GM19467 (cell line): ENCODE results near the gene SF3B2.
"Not testable (repeated sequence)": the region's sequence is repeated elsewhere in the genome, so short reads cannot be mapped to it uniquely, and the experiment has no call there.

Experiments
- ATAC-seq: cut with Tn5 transposase; IDR thresholded peaks from one replicate; pipeline ENCODE4 v1.9.1; 2021; ENCODE audit warnings: mild to moderate bottlenecking, moderate library complexity; ENCODE audit not compliant: unreplicated experiment

Gene SF3B2

DNA sequence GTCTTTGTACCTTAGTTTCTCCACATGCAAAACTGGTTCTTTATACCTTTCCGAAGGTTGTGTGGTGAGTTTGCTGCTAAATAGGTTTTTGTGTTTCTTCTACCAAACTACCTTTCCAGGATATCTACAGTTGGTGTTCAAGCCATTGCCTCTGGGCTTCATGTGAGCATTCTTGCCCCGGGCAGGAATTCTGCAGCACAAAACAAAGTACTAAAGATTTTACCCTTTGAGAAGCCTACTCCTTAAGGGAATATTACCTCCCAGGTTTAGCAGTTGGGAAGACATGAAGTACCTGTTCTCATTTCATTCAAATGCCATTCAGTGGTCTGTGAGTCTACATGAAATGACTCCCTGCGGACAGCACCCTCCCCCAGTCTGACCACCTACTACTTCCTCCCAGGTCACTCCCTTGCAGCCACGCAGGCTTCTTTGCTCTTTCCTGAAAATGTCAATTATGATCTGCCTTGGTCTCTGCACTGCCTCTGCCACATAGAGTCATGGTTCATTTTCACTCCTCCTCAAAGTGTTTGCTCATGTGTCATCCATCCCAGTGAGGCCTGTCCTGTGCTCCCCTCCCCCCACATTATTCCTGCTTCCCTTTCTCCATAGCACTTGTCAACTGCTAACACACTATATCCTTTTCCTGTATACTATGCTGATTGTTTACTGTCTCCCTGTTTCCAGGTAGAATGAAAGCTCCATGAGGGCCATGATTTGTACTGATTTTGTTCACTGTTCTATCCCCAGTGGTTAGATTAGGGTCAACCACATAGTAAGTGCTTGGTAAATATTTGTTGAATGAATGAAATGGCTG lies 54.8 kb downstream of the SF3B2 start:
- no peak for ATAC-seq

DNA sequence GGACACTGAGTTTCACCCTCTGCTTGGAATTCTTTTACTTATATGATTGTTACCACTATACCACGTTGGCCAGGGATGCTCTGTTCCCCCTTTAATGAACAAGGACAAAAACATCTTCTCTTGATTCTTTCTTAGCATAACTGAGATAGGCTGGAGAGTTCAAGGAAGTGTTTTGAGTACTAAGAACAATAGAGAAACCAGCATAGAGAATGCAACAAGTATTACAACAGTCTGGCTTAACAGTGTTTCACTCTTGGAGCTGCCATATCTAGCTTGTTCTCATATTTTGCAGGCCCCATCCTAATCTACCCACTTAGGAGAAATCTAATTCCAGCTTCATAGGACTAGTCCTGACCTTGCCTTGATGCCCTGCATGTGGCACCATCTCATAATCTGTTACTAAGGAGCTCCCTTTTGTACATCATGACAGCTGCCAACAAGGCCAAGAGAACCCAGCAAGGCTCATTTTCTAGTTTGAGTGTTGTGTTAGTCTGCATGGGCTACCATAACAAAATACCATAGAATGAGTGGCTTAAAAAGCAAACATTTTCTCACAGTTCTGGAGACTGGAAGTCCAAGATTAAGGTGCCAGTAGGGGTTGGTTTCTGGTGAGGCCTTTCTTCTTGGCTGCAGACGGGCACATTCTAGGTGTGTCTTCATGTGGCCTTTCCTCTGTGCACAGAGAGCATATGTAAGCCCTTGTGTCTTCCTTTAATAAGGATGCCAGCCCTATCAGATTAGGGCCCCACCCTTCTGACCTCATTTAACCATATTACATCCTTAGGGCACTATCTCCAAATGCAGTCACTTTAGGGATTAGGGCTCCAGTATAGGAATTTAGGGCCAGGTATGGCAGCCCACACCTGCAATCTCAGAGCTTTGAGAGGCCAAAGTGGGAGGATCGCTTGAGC lies 55.7 kb downstream of the SF3B2 start:
- ATAC-seq: no peak

- no peak for ATAC-seq
Measured at GRCh38 chr11:66109294-66109693, 57.1 kb downstream of the SF3B2 start.

GRCh38 chr11:66111158-66111557 lies 59.0 kb downstream of the SF3B2 start:
- no peak for ATAC-seq

DNA sequence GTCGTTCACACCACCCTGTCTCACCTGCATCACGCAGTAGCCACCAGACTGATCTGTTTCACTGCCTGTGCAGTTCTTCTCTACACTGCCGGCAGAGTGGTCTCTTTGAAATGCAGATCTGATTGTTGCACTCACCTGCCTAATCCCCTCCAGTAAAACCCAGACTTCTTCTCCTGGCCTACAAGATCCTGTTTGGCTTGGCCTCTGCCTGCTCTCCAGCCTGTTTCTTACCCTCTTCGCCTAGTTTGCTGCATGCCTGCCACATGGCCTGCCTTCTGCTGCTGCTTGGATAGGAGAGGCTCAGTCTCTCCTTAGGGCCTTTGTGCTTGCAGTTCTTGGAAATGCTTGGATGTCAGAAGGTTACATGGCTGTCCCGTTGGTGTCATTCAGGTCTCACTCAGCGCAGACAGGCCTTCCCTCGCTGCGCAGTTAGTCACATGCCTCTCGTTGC lies 59.9 kb downstream of the SF3B2 start:
- no peak for ATAC-seq

GRCh38 chr11:66112601-66113499 lies 60.7 kb downstream of the SF3B2 start:
- no peak for ATAC-seq

DNA sequence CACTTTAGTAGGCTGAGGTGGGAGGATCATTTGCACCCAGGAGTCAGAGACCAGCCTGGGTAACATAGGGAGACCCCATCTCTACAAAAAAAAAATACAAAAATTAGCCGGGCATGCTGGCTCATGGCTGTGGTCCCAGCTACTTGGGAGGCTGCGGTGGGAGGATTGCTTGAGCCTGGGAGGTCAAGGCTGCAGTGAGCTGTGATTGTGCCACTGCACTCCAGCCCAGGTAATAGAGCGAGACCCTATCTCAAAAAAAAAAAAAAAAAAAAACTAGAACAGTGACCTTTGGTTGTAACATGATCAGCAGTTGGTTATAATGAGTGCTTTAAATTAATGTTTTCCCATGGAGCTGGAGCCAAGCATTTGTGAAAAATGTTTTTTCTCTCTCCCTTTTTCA lies 62.8 kb downstream of the SF3B2 start:
- ATAC-seq: not testable (repeated sequence)

GRCh38 chr11:66115638-66116301 lies 63.6 kb downstream of the SF3B2 start:
- no peak for ATAC-seq

GRCh38 chr11:66116576-66117361 lies 64.6 kb downstream of the SF3B2 start:
- ATAC-seq: no peak

DNA sequence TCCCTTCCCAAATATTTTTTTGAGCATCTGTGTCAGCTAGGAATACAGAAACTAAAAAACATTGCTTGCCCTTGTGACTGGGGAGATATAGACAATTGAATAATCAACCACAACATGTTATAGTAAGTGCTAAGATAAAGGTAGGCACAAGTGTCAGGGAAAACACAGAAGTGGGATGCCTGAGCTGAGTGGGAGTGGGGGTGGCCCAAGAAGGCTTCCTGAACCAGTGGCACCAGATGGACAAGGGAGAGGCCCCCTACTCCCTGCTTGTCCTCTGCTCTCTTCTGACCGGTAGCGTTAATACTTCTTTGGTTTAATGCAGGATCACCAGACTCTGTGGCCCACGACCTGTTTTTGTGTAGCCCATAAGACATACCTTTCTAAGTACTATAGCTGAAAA lies 66.7 kb downstream of the SF3B2 start:
- no peak for ATAC-seq
